NCI-H446 (cell line): ENCODE data around the gene DBH.
"Not testable (repeated sequence)": the region's sequence is repeated elsewhere in the genome, so short reads cannot be mapped to it uniquely, and the experiment has no call there.

Experiments used
- DNase-seq, 2 experiments: peaks; one replicate each; lab custom pipeline; 2025; lab: John Stamatoyannopoulos, UW

The DBH gene

DNA sequence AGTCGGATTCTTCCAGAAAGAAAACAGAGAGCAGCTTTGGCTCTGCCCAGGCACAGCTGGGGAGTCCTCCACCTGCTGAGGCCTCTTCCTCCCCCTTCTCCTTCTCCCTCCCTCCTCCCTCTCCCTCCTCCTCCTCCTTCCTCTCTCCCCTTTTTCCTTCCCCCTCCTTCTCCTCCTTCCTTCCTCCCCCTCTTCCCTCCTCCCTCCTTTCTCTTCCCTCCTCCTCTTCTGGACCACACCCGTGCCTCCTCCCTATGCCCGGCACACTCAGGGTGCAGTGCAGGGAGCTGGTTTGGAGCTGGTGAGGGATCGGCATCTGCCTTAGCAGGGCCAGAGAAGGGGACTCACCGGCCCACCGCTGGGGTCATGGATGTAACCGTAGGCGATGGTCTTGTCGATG lies 30.2 kb downstream of the DBH start:
- DNase-seq: no peak

DNA sequence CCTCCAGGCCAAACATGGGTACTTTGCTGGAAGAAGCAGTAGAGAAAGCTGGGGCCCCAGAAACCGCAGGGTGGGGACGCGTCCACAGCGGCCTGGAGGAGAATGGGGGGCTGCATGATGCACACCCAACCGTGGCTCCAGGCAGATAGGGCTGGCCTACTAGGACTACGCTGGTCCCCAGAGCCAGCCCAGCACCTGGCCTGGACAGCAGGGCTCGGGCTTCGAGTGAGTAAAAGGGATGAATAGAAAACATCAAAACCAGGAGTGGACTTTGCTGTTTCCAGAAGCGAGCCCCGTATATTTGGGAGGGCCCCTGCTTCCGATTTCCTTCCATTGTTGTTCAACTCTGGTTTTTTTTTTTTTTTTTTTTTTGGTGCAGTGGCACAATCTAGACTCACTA lies 30.7 kb downstream of the DBH start:
- DNase-seq: no peak

DNA sequence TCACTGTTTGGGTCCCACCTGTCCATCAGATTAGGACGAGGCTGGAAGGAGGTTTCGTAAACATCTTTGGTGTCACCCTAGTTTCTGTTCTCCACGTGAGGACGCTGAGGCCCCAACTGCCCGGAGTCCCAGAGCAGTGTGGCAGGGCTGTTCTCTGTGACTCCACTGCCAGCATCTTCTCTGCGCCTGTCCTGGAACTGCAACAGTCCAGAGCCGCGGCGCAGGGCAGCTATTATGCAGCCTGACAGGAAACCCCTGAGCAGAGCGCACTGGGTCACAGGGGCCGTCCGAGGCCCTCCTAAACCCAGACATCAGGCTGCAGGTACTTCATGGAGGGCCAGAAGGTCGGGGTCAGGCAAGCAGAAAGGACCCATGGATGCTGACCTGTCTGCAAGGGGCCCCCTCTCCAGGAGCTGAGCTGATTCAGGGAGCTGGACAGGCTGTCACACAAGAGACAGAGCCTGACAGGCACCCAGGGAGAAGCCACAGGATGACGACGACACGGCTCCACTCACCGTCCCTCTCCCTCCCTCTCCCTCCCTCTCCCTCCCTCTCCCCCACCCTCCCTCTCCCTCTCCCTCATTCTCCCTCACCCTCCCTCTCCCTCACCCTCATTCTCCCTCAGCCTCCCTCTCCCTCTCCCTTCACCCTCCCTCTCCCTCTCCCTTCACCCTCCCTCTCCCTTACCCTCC lies 31.7 kb downstream of the DBH start:
- no peak for DNase-seq

- no peak for DNase-seq
These were observed 33.1 kb downstream of the DBH start for GRCh38 chr9:133669182-133669801.

GRCh38 chr9:133670466-133670865 lies 34.3 kb downstream of the DBH start:
- no peak for DNase-seq

DNA sequence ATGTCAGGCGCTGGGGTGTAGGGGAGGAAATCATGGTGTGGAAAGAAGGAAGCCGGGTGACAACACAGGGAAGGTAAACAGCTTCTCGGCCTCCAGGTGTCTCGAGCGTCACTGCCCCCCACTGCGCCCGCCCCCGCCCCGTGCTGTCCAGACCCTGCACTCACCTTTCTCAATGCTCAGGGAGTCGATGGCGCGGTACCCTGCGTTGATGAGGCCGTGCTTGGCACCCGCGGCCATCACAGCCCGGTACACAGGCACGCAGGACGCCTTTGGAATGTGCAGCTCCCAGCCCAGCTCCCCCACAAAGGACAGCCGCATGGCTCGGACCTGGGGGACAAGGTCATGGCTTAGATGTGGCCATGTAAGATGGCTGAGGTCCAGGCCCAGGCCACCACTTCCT lies 35.2 kb downstream of the DBH start:
- DNase-seq: no peak

DNA sequence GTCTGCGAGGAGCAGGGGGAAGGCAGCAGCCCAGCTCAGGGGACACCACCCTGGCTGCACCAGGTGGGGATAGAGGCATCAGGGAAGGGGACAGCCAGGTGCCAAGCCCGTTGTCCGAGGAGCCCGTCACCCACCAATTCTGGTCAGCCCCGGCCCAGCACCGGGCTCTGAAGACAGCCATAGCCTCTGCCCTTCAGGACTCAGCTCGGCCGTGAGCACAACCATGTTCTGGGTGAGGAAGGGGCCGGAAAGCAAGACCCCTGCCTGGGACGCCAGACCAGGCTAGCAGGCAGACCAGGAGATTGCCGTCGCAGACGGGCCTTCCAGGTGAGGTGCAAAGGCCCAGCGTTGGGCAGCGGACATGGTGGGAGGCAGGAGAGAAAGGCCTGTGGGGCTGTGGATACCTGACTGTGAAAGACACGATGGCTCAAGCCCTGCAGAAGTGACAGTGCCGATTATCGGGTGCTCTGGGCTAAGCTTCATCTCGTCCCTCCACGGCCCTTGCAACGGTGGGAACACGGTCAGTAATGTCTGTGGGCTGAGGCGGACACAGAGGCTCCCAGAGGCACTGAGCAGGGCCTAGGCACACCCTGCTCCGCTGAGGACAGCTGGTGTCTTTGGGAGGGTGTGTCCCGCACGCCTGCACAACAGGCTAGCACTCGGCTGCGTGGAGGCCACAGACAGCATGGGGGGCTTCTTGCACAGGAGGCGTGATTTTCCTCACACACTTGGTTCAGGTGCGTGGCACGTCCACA lies 36.5 kb downstream of the DBH start:
- no peak for DNase-seq

DNA sequence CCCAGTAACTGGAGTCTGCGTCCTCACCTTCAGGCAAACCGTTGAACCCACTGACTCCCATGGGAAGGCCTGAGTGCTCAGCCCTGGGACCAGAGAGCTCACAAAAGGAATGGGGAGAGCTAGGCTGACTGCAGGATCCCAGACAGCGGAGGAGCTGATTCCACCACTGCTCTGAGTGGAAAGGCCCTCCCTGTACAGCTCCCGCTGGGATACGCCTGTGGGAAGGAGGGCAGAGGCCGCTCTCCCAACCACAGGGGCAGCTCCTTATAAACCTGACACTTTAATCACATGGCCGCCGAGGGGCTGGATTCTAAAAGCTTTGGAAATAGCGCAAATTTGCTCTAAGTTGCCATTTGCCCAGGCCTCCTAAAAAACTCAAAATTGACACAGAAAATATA lies 37.1 kb downstream of the DBH start:
- no peak for DNase-seq

DNA sequence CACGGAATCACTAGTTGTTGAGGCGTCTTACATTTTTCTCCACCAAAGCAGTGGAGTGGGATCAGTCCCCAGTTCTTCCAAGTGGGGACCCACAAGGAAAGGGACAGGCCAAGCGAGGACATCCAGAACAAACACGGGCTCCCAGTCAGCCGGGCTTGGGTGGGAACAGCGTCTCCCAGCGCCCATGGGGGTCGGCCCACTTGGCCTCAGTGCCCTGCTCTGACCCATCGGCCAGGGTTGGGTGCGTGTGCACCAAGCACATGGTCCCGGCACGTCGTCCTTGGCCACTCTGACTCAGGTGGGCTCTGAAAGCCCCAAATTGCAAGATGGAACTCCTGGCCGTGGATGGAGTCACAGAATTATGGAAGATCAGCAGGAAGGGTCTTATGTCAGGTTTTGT lies 37.9 kb downstream of the DBH start:
- no peak for DNase-seq

GRCh38 chr9:133675796-133676195 lies 39.6 kb downstream of the DBH start:
- not testable (repeated sequence) for DNase-seq

- no peak for DNase-seq
These were observed 40.3 kb downstream of the DBH start for GRCh38 chr9:133676450-133676849.

DNA sequence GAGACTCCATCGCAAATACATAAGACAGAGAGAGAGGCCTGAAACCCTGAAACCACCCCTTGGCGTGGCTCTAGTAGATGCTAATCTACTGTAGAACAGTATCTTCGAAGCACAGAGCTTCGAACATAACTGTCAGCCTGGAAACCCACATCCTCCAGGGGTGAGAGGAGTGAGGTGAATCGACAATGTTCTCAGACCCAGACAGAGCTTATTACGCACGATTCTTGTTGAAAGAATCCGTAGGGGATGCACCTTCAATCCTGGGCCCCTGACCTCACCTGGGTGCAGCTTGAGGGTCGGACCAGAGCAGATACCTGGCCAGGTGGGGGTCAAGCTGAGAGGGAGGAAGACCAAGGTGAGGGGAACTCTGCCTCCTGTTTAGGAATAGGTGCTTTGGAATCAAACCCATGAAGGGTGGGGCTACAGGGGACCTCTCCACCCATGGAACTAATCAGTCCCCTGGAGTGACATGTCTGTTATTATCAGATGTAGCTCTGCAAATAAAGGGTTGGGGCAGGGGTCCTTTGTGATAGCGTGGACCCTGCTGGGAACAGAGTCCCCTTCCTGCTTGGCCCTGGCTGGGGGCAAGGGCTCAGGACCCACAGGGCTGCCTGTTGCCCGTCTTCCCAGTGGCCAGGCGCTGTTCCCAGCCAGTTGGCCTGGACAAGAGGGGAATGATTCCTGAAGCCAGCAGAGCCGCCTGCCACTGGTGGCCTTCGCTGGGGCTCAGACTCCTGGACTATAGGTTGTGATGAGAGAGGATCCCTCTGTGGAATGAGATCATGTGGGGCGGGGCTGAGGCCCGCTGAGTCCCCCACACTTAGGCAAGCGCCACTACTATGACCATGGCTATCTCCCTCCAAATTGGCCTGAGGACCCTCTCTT lies 41.2 kb downstream of the DBH start:
- DNase-seq: no peak

DNA sequence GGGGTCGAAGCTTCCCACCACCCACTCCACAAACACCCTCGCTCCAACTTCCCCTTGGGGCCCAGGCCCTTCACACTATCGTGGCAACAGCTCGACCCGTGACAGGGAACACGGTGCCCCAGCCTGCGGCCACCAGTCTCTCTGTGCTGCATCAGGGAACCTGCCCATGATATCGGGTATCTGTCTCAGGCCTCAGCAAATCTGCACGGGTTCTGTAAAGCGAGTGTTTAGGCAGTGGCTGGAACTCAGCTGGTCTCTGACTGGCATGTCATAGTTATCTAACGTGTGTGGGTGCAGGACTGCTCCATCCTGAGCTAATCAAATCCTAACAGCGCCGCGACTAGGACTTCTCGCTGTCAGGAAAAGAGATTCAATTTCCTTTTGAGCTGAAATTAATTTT lies 42.9 kb downstream of the DBH start:
- DNase-seq: no peak

GRCh38 chr9:133679466-133680061 lies 43.4 kb downstream of the DBH start:
- DNase-seq: no peak

DNA sequence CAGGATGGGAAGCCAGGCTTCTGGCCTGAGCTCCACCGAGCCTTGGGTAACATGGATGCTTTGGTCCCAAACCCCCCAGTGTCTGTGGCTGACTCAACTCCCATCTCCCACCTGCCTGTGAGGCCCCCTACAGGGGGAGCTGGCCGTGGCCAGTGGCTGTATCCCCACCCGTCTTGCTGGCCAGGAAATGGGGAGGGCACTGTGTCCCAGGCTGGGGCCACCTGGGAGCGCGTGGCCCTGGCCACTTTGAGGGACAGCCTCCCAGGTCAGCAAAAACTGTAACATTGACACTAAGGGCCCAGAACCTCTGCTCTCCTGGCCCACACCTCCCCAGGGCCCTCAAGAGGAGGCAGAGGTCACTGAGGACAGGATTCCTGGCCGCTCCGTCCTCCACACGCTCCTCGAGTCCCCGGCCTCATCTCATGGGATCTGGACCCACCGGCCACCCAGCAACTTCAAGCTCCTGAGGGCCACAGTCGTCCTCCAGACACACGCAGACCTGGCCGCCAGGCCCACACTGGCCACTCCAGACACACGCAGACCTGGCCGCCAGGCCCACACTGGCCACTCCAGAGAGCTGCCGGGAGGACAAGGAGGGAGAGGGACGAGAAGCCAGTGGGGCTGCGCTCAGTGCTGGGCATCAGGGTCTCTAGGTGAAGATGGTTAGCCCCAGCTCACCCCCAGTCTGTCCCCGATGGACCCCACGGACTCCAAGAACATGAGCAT lies 44.2 kb downstream of the DBH start:
- DNase-seq: no peak

DNA sequence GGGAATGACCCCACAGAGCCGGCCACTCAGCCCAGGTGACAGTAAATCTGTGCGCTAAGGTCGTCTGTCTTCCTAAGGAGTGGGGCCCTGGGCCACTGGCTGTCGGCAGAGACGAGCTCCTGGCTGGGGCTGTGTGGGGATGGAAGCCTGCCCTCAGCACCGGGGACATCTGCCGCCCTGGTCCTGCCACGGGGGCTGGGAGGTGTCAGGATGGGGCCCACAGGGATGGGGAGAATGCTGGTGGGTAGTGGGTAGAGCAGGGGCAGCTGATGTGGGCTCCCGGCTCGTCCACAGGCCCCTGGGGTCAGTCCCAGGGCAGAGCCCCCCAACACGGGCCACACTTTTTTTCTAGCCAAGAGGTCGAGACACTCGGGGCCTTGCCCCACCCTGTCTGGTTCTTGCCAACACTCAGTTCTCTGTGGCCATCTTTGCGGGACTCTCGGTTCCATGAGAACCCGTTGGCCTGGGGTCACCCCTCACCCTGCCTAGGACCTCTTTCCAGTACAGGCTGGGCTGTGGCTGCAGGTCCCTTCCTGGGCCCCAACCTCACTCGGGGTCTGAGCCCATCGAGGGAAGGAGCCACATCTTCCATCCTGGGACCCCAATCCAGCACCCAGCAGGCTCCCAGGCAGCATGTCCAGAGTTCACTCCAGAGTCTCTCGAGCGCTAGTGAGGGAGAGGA lies 45.0 kb downstream of the DBH start:
- DNase-seq: no peak

GRCh38 chr9:133681658-133682306 lies 45.6 kb downstream of the DBH start:
- DNase-seq: no peak

- DNase-seq: no peak
These were observed 46.8 kb downstream of the DBH start for GRCh38 chr9:133682818-133683585.

GRCh38 chr9:133683586-133684120 lies 47.5 kb downstream of the DBH start:
- no peak for DNase-seq
